Measurements from ENCODE around the gene KLHDC7A. TPM values are rescaled to one million over a fixed set of nuclear protein-coding genes. Genes with fewer than 3 reads are reported as not detected.
"Not testable (repeated sequence)": the region's sequence is repeated elsewhere in the genome, so short reads cannot be mapped to it uniquely, and the experiment has no call there.

Gene KLHDC7A
- not detected for total RNA-seq

DNA sequence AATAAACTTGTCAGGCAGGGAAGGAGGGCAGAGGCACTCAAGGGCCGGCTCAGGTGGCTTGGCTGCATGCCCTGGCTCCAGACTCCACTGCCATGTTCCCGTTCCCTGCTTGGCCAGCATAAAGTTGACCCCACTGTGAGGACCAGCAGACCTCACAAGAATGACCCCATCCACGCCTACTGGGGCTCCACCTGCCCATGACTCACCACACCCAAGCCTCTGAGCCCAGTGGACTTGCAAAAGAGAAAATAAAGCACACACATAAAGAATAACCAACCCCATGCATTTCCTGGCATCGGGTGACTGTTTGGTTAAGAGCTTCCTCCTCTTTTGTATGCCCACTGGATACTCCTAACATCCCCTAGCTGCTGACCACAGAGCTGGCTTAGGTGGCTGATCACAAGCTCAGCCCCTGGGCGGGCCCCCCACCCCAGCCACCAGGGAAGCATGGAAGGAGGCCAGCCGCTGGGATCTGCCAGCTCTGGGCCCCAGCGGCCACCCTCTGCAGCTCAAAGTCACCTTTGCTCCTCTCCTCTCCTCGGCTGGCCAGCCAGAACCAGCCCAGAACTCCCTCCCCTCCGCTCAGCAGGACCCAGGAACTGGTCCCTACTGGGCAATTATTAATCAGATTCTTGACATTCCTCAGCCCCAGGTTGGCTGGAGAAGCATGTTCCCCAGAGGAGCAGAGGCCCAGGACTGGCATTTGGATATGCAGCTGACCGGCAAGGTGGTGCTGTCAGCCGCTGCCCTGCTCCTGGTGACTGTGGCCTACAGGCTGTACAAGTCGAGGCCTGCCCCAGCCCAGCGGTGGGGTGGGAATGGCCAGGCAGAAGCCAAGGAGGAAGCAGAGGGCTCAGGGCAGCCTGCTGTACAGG lies at the start of gene KLHDC7A:
Gene KLHDC7A (plus strand): TSS at position 616 of the 875 bp plus-strand sequence. CDS start 52 bp downstream, at position 668.
- no peak for DNase-seq
- H3K27ac Mint-ChIP-seq, result no peak within 1 kb of the TSS
- H3K36me3 Mint-ChIP-seq, result no peaks in the 10 kb centered on the region
- no peaks in the 10 kb centered on the region for H3K9me3 Mint-ChIP-seq
- peaks cover 8% of the 10 kb centered on the region for H3K27me3 Mint-ChIP-seq
- H3K4me1 Mint-ChIP-seq, result peaks cover 7% of the 10 kb centered on the region
- H3K4me3 Mint-ChIP-seq, result no peak within 1 kb of the TSS

- no peaks in the 10 kb centered on the region for H3K4me1 Mint-ChIP-seq
- H3K36me3 Mint-ChIP-seq, result no peaks in the 10 kb centered on the region
- DNase-seq, result no peak
- H3K4me3 Mint-ChIP-seq, result no peak overlapping the region
- no peak overlapping the region for H3K27ac Mint-ChIP-seq
- peaks cover 31% of the 10 kb centered on the region for H3K27me3 Mint-ChIP-seq
- peaks cover 4% of the 10 kb centered on the region for H3K9me3 Mint-ChIP-seq
These were observed 46.7 kb upstream of the KLHDC7A start for GRCh38 chr1:18434041-18434440.

- H3K4me3 Mint-ChIP-seq, result no peak overlapping the region
- H3K9me3 Mint-ChIP-seq, result peaks cover 4% of the 10 kb centered on the region
- H3K36me3 Mint-ChIP-seq, result no peaks in the 10 kb centered on the region
- no peak overlapping the region for H3K27ac Mint-ChIP-seq
- no peaks in the 10 kb centered on the region for H3K4me1 Mint-ChIP-seq
- no peak for DNase-seq
- peaks cover 29% of the 10 kb centered on the region for H3K27me3 Mint-ChIP-seq
These were observed 40.1 kb upstream of the KLHDC7A start for GRCh38 chr1:18440385-18441226.

GRCh38 chr1:18443587-18444520 lies 36.9 kb upstream of the KLHDC7A start:
- Mint-ChIP-seq H3K27me3 (peaks cover 9% of the 10 kb centered on the region), H3K9me3 (no peaks in the 10 kb centered on the region), H3K36me3 (no peaks in the 10 kb centered on the region), H3K4me3 (no peak overlapping the region), H3K27ac (no peak overlapping the region), H3K4me1 (no peaks in the 10 kb centered on the region)
- DNase-seq, result no peak

GRCh38 chr1:18444563-18444962 lies 36.2 kb upstream of the KLHDC7A start:
- DNase-seq, result no peak
- Mint-ChIP-seq H3K9me3 (no peaks in the 10 kb centered on the region), H3K4me3 (no peak overlapping the region), H3K27me3 (peaks cover 14% of the 10 kb centered on the region), H3K36me3 (no peaks in the 10 kb centered on the region), H3K4me1 (no peaks in the 10 kb centered on the region), H3K27ac (no peak overlapping the region)

DNA sequence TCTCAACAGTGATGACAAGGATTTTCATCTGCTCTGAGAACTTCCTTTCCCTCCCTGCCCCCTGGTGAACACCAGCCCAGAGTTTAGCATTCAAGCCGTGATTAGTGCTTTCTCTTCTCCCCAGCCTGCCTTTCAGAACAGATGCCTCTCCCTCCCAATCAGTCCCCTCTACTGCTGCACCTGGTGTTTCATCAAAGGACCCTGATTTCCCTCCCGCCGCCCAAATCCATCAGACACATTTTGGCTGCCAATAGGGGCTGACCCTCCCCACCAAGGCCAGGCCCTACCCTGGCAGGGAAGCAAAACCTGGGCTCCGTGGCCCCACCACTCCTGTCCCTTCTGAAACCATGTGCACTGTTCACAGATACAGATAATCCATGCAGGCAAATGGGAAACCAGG lies 34.0 kb upstream of the KLHDC7A start:
- Mint-ChIP-seq H3K4me1 (no peaks in the 10 kb centered on the region), H3K4me3 (no peak overlapping the region), H3K9me3 (no peaks in the 10 kb centered on the region), H3K27me3 (peaks cover 23% of the 10 kb centered on the region), H3K27ac (no peak overlapping the region), H3K36me3 (no peaks in the 10 kb centered on the region)
- no peak for DNase-seq

DNA sequence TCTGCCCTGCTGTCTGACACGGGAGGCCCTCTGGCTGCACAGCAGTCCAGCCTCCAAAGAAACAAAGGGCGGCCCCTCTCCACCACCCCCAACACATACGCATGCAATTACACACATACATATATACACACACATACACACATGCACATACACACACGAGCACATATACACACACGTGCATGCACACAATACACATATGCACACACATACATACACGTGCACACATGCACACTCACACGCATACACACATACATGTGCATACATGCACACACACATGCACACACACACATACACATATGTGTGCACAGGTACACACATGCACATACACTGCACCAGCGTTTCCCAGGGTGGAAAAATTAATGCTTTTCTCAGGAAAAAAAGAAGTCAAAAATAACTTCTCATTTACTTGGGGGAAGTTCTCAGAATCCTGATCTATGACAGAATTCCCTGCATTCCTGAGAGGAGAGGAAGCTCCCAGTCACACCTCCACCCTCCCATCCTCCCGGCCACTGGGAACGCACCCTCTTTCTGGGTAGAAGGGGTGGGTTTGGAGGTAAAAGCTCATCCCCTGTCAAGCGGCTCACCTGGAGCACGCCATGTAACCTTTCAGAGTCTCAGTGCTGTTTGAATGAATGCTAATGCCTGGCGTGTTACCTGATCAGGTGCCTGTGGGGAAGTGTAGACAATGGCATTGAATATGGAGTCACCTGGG lies 33.1 kb upstream of the KLHDC7A start:
- Mint-ChIP-seq H3K27me3 (peaks cover 23% of the 10 kb centered on the region), H3K4me3 (no peak overlapping the region), H3K9me3 (no peaks in the 10 kb centered on the region), H3K36me3 (no peaks in the 10 kb centered on the region), H3K27ac (no peak overlapping the region), H3K4me1 (no peaks in the 10 kb centered on the region)
- DNase-seq, result no peak

DNA sequence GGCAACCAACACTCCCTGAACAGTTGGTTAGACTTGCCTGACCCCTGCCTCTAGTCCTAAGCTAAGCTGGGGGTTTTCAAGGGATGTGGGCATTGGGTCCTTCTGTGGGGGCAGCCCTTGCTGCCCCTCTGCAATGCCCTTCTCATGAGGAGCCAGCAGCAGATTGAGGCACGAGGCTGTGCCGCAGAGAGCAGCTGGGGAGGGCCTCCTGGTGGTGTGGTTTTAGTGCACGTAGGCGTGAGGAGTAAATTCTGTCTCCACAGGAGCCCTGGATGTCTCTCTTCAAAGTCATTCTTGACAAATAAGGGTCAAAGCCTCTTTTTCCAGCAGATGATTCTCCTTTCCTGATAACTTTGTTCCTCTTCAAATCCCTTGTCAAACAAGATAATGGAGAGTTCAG lies 31.8 kb upstream of the KLHDC7A start:
- H3K4me1 Mint-ChIP-seq, result no peaks in the 10 kb centered on the region
- no peaks in the 10 kb centered on the region for H3K9me3 Mint-ChIP-seq
- H3K27me3 Mint-ChIP-seq, result peaks cover 23% of the 10 kb centered on the region
- no peaks in the 10 kb centered on the region for H3K36me3 Mint-ChIP-seq
- no peak overlapping the region for H3K4me3 Mint-ChIP-seq
- no peak for DNase-seq
- H3K27ac Mint-ChIP-seq, result no peak overlapping the region

DNA sequence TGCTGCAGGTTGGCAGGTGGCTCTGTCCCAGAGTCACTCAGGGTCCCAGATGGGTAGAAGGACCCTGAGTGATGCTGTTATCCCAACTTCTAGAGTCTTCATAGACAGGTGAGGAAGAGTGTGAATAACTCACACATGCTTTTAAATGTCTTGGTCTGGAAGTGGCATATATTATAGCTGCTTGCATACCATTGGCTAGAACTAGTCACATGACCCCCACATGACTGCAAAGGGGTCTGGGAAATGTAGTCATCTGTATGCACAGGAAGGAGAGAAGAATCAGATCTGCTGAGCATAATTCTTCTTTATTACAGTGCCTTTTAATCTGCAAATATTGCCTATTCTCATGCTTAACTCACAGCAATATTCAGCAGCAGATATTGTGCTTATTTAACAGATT lies 28.2 kb upstream of the KLHDC7A start:
- H3K36me3 Mint-ChIP-seq, result no peaks in the 10 kb centered on the region
- no peak for DNase-seq
- no peaks in the 10 kb centered on the region for H3K9me3 Mint-ChIP-seq
- peaks cover 18% of the 10 kb centered on the region for H3K27me3 Mint-ChIP-seq
- H3K4me3 Mint-ChIP-seq, result no peak overlapping the region
- H3K4me1 Mint-ChIP-seq, result no peaks in the 10 kb centered on the region
- no peak overlapping the region for H3K27ac Mint-ChIP-seq

- Mint-ChIP-seq H3K27me3 (peaks cover 23% of the 10 kb centered on the region), H3K4me1 (no peaks in the 10 kb centered on the region), H3K36me3 (no peaks in the 10 kb centered on the region), H3K9me3 (no peaks in the 10 kb centered on the region), H3K27ac (no peak overlapping the region), H3K4me3 (no peak overlapping the region)
- no peak for DNase-seq
These were observed 22.3 kb upstream of the KLHDC7A start for GRCh38 chr1:18458133-18459092.

- Mint-ChIP-seq H3K27me3 (peaks cover 23% of the 10 kb centered on the region), H3K27ac (no peak overlapping the region), H3K36me3 (no peaks in the 10 kb centered on the region), H3K9me3 (no peaks in the 10 kb centered on the region), H3K4me1 (peaks cover 3% of the 10 kb centered on the region), H3K4me3 (no peak overlapping the region)
- DNase-seq, result no peak
These were observed 19.1 kb upstream of the KLHDC7A start for GRCh38 chr1:18461656-18462055.

GRCh38 chr1:18462517-18462916 lies 18.2 kb upstream of the KLHDC7A start:
- H3K4me1 Mint-ChIP-seq, H3K9me3 Mint-ChIP-seq, H3K4me3 Mint-ChIP-seq, H3K27ac Mint-ChIP-seq, DNase-seq, H3K36me3 Mint-ChIP-seq: not testable (repeated sequence)
- peaks cover 23% of the 10 kb centered on the region for H3K27me3 Mint-ChIP-seq

GRCh38 chr1:18463063-18463462 lies 17.7 kb upstream of the KLHDC7A start:
- peaks cover 20% of the 10 kb centered on the region for H3K27me3 Mint-ChIP-seq
- peaks cover 3% of the 10 kb centered on the region for H3K4me1 Mint-ChIP-seq
- H3K36me3 Mint-ChIP-seq, result no peaks in the 10 kb centered on the region
- no peak overlapping the region for H3K27ac Mint-ChIP-seq
- H3K9me3 Mint-ChIP-seq, result no peaks in the 10 kb centered on the region
- no peak for DNase-seq
- H3K4me3 Mint-ChIP-seq, result no peak overlapping the region
